MCF 10A (cell line): ENCODE data around the gene KNTC1. TPM values are rescaled to one million over a fixed set of nuclear protein-coding genes. Genes with fewer than 3 reads are reported as not detected.

Source experiments
- BruUV-seq: library from RNA; stranded (reverse); fragments of 400-500 nt; replicated peaks from 2 replicates; lab custom pipeline; 2021; lab: Mats Ljungman, UMichigan
- CTCF ChIA-PET: fragments of 300-600 bp; sonication (Branson Sonifier 250); formaldehyde crosslinking; extraction: SDS; loops from one replicate; lab custom pipeline; 2021; ENCODE audit warnings: antibody characterized with exemption, inconsistent platforms; lab: Yijun Ruan, JAX
- POLR2A ChIA-PET: fragments of 300-600, 350-650 bp; sonication (Branson Sonifier 250); formaldehyde crosslinking; extraction: SDS; loops from one replicate; lab custom pipeline; 2020; ENCODE audit warnings: antibody characterized with exemption, inconsistent platforms; lab: Yijun Ruan, JAX
- DNase-seq: peaks from one replicate; pipeline ENCODE4 v3.0.0-alpha.2; 2018; ENCODE audit not compliant: unreplicated experiment
- H3K27ac Mint-ChIP-seq: one replicate; pipeline ENCODE4 v1.8.0; 2022; ENCODE audit warnings: mild to moderate bottlenecking, low read depth, mixed read lengths; ENCODE audit not compliant: unreplicated experiment
- H3K27me3 Mint-ChIP-seq: one replicate; pipeline ENCODE4 v1.8.0; 2022; ENCODE audit warnings: mixed read lengths; ENCODE audit not compliant: insufficient read depth, unreplicated experiment
- H3K36me3 Mint-ChIP-seq: one replicate; pipeline ENCODE4 v1.8.0; 2022; ENCODE audit warnings: mild to moderate bottlenecking, moderate library complexity, mixed read lengths; ENCODE audit not compliant: insufficient read depth, unreplicated experiment
- H3K4me1 Mint-ChIP-seq: one replicate; pipeline ENCODE4 v1.8.0; 2022; ENCODE audit warnings: mixed read lengths; ENCODE audit not compliant: insufficient read depth, unreplicated experiment
- H3K4me3 Mint-ChIP-seq: one replicate; pipeline ENCODE4 v1.8.0; 2022; ENCODE audit warnings: mild to moderate bottlenecking, moderate library complexity, mixed read lengths; ENCODE audit not compliant: unreplicated experiment
- H3K9me3 Mint-ChIP-seq: one replicate; pipeline ENCODE4 v1.8.0; 2022; ENCODE audit warnings: mixed read lengths; ENCODE audit not compliant: unreplicated experiment
- intact Hi-C: fragments of 100-400 bp; cut with micrococcal nuclease; formaldehyde crosslinking; loops from 2 replicates; pipeline ENCODE4 v1.14.1; 2022
- total RNA-seq: library from RNA; stranded (reverse); gene quantifications from 2 replicates; pipeline ENCODE4 v1.2.3, GENCODE V29; 2022
- TF ChIP-seq, protein P1 (sequence below): fragments of 200-600 bp; IDR thresholded peaks from one replicate; pipeline ENCODE4 v1.8.0; 2022; ENCODE audit warnings: antibody characterized with exemption, mild to moderate bottlenecking; ENCODE audit not compliant: unreplicated experiment

KNTC1 gene
- total RNA-seq, 1 experiment from 2014 or later = 26.1 TPM

DNA sequence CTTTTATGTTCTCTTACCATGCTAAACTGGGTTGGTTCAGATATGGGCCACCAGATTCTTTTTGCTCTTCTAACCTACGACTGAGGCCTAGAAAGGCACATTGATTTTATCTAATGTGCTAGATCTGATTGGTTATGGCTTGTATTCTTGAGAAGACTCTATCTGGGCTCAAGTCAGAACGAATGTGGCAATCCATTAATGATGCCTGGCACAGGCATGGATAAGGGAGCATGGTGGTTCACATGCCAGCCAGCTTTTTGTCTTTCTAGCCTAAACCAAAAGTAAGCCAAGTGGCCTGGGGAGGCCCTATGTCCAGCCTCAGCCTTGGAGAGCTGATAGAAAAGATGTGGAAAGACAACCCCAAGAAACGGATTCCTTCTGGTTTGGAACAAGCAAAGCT, 82.7 kb downstream of the KNTC1 start:
- Mint-ChIP-seq H3K9me3 (no peaks in the 10 kb centered on the region), H3K27me3 (no peaks in the 10 kb centered on the region), H3K4me3 (no peak overlapping the region), H3K27ac (no peak overlapping the region), H3K36me3 (peaks cover 36% of the 10 kb centered on the region), H3K4me1 (no peaks in the 10 kb centered on the region)
- no peak for DNase-seq
- BruUV-seq = no TSS peak
- ChIA-PET CTCF (interaction anchor here (0.5 to 1.0 kb wide), 3 partner anchors 58 to 143 kb away, joined by 3 read pairs; partner anchors contain the start of gene DENR), POLR2A (no interaction called here)
- intact Hi-C loops = no loop called here
- TF ChIP-seq, protein P1, sequence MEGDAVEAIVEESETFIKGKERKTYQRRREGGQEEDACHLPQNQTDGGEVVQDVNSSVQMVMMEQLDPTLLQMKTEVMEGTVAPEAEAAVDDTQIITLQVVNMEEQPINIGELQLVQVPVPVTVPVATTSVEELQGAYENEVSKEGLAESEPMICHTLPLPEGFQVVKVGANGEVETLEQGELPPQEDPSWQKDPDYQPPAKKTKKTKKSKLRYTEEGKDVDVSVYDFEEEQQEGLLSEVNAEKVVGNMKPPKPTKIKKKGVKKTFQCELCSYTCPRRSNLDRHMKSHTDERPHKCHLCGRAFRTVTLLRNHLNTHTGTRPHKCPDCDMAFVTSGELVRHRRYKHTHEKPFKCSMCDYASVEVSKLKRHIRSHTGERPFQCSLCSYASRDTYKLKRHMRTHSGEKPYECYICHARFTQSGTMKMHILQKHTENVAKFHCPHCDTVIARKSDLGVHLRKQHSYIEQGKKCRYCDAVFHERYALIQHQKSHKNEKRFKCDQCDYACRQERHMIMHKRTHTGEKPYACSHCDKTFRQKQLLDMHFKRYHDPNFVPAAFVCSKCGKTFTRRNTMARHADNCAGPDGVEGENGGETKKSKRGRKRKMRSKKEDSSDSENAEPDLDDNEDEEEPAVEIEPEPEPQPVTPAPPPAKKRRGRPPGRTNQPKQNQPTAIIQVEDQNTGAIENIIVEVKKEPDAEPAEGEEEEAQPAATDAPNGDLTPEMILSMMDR = no peak

DNA sequence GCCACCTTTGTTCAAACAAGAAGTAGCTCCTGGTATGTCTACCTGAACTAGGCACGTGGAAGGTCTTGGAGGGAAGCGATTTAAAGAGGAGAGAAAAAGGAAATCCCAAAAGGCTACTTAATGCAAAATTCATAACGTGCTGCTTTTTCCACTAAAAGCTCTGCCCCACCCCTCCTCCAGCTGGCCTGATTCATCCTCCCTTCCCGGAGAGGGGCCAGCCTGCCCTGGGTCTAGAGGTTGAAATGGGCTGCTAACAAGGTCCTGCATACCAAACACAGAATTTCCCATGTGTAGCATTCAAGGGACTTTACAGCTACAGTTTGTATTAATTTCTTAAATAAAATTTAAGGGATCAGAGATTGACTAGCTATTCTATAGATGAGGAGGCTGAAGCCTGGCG, 83.2 kb downstream of the KNTC1 start:
- Mint-ChIP-seq H3K9me3 (no peaks in the 10 kb centered on the region), H3K27me3 (no peaks in the 10 kb centered on the region), H3K4me3 (no peak overlapping the region), H3K36me3 (peaks cover 36% of the 10 kb centered on the region), H3K4me1 (no peaks in the 10 kb centered on the region), H3K27ac (no peak overlapping the region)
- ChIA-PET CTCF (interaction anchor here (0.5 to 1.0 kb wide), 4 partner anchors 57 to 286 kb away, joined by 3 read pairs; partner anchors contain the start of gene DENR), POLR2A (no interaction called here)
- intact Hi-C loops = no loop called here
- TF ChIP-seq, protein P1 = no peak
- BruUV-seq = no TSS peak
- DNase-seq = no peak

DNA sequence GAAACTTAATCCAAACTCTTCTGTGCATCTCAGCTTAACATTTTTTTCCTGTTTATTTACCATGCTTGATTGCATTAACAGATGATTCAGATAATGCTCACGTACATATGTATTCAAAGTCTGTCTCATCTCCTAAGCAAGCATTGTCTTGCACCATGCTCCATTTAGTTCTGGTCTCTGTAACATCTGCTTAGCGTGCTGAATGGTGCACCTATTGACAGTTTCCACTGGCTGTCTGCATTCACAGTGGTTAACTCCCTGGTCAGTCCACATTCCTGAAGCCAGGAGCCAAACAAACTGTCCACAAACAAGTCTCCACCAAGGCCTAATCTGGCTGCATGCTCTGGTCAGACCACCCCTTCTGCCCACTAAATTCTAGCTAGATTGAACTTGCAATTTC, 83.9 kb downstream of the KNTC1 start:
- DNase-seq = no peak
- BruUV-seq = no TSS peak
- H3K27ac Mint-ChIP-seq = no peak overlapping the region
- no peaks in the 10 kb centered on the region for H3K27me3 Mint-ChIP-seq
- no peaks in the 10 kb centered on the region for H3K9me3 Mint-ChIP-seq
- no peak overlapping the region for H3K4me3 Mint-ChIP-seq
- intact Hi-C loops = no loop called here
- TF ChIP-seq, protein P1 = no peak
- no peaks in the 10 kb centered on the region for H3K4me1 Mint-ChIP-seq
- ChIA-PET POLR2A (interaction anchor here (0.6 kb wide), 1 partner anchor 337 kb away, joined by 3 read pairs; no protein-coding TSS in a partner anchor), CTCF (no interaction called here)
- peaks cover 41% of the 10 kb centered on the region for H3K36me3 Mint-ChIP-seq

DNA sequence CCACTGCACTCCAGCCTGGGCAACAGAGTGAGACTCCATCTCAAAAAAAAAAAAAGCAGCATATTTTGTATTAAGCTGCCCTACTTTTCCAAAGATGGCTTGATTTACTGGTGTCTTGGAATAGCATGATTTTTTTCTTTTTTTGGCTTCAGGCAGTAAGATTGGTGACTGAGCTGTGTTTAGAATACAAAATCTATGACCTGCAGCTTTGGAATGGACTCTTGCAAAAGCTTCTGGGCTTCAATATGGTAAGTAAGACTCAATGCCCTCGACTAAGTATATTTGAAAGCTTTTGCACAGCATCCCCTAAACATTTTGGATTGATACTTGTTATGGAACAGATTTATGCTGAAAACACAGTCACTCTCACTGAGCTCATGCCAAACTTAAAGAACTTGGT, 87.8 kb downstream of the KNTC1 start:
- Mint-ChIP-seq H3K4me1 (no peaks in the 10 kb centered on the region), H3K27me3 (no peaks in the 10 kb centered on the region), H3K4me3 (no peak overlapping the region), H3K36me3 (peaks cover 62% of the 10 kb centered on the region), H3K27ac (no peak overlapping the region), H3K9me3 (no peaks in the 10 kb centered on the region)
- intact Hi-C loops = no loop called here
- POLR2A ChIA-PET = no interaction called here
- TF ChIP-seq, protein P1 = no peak
- BruUV-seq = no TSS peak
- no peak for DNase-seq
- CTCF ChIA-PET = interaction anchor here (0.6 to 1.5 kb wide), 2 partner anchors 23 to 138 kb away, joined by 3 to 4 read pairs; partner anchors contain the start of gene DENR
